CD4-positive, alpha-beta T cell treated with Interleukin-15 for 4 hours (primary cell): ENCODE measurements around the gene THAP12.
A peak's percentile ranks its signal among the peaks of the same experiment; 100 is the strongest.
"Not testable (repeated sequence)": the region's sequence is repeated elsewhere in the genome, so short reads cannot be mapped to it uniquely, and the experiment has no call there.

ENCODE experiments used
- DNase-seq: peaks from one replicate; pipeline ENCODE4 v3.0.0-alpha.2; 2020; ENCODE audit warnings: low spot score

THAP12 gene

GRCh38 chr11:76325185-76325584 is 55.7 kb downstream of the THAP12 start:
- no peak for DNase-seq

GRCh38 chr11:76323804-76324203 is 57.1 kb downstream of the THAP12 start:
- no peak for DNase-seq

- DNase-seq: not testable (repeated sequence)
Measured at GRCh38 chr11:76323375-76323774, 57.6 kb downstream of the THAP12 start.

DNA sequence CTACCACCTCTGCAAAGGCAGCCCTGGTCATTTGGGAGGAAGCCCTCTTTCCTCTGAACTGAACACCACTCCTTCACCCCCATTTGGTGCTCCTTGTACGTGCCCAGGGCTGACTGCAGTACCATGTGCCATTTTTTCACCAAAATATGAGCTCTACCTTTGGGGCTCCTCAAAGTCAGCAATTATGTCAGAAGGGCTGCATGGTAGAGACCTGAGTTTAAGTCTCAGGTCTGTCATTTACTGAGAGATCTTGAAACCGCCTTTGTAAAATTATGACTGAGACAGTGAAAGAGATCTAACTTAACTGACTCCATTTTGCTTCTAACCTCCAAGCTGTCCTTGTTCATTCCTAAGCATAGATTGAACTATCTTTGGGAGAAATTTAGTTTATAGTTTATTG is 58.0 kb downstream of the THAP12 start:
- DNase-seq: no peak

GRCh38 chr11:76322540-76322939 is 58.4 kb downstream of the THAP12 start:
- peak; percentile 4 for DNase-seq

- DNase-seq: no peak
Measured at GRCh38 chr11:76321820-76322524, 59.0 kb downstream of the THAP12 start.

DNA sequence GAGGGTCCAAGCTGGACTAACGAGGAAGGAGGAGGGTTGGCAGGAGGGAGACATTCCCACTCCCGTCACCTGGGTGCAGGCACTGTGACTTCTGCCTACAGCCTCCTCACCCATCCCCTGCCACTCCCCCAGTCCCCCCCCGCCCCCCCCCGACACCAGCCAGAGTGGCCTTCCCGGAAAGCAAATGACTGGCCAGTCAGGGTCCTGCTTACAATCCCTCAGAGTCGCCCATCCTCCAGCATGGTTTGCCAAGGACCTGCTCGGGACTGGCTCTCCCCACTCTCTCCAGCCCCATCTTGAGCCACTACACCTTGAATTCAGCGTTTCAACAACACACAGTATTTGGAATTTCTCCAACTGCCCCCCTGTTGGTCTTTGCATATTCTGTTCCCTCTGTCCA is 59.6 kb downstream of the THAP12 start:
- no peak for DNase-seq

GRCh38 chr11:76320929-76321328 is 60.0 kb downstream of the THAP12 start:
- no peak for DNase-seq

- not testable (repeated sequence) for DNase-seq
Measured at GRCh38 chr11:76319798-76320197, 61.1 kb downstream of the THAP12 start.

DNA sequence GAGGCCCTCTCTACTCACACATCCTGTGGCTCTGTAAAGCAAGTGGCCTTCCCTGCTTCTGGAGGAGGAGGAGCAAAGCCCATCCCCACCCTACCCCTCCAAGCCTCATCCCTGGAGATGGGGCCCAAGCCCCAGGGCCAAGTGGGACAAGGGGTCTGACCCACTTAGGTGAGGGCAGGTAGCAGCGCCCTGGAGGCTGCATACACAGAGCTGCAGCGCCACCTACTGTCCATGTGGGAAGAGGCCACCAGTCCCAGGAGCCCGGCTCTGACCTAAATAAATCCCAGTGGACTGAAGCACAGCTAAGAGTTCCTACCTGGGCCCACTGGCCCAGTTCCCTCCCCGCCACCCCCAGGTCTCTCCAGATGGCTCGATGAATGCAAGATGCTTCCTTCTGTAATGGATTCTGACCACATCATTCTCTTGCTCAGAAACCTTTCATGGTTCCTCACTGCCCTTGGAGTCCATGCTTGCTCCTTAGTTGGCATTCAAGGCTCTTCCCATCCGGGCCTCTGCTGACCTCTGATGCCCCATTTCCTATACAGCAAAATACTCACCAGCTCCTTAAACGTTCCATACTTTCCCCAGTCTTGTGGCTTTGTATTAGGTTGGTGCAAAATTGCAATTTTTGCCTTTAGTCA is 62.1 kb downstream of the THAP12 start:
- DNase-seq: peak; percentile 82

DNA sequence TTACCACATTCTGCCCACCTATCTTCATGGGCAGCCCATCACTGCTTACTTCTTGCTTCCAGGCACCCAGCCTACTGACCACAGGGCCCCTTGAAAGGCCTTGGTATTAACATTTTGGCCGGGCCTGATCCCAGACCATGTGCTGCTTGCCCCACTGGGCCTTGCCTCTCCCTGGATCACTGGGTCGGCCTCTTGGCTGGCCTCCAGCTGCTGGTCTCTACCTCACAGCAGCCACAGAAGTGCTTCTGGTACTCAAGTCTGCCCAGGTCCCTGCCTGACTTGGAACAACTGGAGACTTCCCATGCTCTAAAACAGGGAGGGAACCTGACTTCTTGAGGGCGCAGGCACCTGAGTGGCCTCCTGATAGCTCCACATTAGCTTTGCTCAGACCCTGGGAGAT is 63.6 kb downstream of the THAP12 start:
- no peak for DNase-seq

DNA sequence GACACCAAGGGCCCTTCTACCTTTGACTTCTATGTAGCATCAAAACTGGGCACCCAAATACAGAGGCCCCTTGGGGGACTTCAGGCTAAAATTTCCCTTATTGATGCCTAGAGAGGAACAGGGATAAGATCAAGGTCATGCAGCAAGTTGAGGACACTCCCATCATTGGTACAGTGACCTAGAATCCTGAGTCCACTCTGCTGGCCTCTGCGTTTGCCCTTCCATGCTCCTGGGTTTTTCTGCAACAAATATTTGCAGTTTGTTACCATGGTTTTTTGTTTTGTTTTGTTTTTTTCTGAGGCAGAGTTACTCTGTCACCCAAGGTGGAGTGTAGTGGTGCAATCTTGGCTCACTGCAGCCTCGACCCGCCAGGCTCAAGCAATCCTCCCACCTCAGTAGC is 64.2 kb downstream of the THAP12 start:
- DNase-seq: no peak

DNA sequence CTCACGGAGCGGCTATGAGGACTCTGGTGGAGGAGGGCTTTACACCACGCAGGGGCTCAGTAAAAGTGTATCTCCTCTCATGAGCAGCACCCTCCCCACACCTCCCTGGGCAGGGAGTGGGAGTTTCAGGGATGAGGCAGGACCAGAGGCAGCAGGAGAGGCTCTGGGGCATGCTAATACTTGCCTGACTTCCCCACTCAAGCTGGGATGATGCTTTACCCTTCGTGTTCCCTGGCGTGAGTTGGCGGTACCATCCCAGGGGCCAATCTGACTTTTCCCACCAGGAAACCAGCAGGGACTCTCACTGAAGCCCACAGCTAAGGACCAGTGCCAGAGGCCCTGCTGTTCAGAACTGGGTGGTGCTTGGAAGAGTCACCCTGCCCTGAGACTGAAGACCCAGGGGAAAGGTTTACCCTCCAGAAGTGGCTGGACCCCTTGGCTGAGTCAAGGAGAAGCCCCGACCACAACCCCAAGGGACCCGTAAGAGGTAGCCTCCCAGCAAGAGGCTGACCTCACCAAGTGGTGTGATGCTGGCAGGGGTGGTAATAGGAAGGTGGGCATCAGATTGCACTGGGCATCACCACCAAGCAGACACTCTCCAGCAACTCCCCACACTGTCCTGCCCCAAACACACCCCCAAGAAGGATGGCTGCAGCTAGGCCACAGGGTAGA is 65.6 kb downstream of the THAP12 start:
- no peak for DNase-seq

DNA sequence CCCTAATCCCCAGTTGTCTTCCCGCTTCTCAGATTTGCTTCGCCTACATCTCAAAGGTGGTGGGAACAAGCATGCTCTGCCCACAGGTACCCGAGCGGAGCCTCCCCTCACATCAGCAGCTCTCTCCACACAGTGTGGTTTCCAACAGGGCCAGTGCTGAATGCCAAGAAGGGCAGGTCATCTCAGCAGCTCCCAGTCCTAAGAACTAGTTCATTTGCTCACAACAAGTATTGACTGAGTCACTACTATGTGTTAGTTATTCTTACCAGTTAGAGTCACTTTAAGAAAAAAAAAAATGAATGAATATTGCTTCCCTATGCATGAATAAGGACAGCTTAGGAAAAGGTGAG is 66.2 kb downstream of the THAP12 start:
- DNase-seq: no peak

DNA sequence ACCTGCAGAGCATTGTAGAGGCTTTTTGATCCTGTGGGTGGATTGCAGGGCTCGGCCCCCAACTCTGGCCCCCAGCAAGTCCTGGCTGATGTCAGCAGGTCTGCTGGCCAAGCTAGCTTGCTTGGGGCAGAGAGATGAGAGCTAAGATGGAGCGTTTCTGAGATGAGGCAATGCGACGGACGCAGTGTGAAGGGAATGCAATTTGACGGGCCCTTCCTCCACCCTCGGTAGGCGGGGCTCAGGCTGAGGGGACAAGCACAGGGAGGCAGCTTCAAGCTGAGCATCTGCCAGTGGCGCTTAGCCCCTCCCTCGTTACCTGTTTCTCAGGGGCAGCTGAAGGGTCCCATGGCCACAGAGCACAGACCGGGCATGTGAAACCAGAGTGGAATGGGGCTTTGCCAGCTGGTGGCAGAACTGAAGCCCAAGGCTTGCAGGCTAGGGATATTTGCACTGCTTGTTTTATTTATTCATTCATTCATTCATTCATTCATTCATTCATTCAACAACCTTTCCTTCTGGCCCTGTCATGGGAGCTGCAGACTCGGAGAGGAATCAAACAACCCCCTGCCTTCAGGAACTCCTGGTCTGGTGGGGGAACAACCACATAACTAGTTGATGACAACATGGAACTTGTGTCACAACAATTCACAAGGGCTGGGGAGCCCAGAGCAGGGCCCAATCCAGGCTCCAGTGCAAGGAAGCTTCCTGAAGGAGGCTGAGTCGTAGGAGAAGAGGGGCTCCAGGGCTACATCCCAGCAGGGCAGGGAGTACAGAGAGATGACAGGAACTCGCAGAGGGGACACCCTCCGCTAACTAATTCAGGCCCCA is 66.8 kb downstream of the THAP12 start:
- no peak for DNase-seq

- DNase-seq: no peak
Measured at GRCh38 chr11:76313271-76313670, 67.7 kb downstream of the THAP12 start.

DNA sequence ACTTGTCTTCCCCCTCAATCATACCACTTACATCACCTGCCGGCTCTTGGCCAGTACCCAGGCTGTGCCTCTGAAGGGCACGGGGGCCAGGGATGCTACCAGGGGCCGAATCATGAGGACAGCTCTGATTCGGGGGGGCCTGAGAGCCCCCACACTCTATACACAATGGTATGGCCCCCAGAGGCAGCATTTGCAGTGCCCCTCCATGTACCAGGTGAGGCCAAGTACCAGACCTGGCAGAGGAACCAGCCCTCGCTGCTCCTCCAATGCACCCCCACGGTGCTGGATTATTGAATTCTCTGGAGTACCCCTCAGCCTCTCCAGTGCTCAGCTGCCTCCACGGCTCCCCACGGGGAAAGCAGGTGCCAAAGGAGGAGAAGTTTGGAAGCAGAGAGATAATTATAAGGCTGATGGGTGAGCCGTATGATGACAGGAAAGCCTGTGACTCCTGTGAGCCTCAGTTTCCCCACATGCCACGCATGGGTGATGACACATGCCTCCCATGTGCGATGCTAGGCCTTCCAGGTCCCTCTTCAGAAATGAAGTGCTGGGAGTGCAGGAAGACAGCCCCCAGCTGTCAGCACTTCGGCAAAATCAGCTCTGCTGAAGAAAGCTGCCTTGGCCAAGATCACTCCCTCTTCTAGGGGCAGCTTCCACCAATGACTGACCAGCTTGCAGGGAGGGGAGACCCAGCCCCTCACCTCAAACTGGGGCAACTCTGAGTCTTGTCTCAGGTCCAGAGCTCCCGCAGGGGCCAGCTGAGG is 69.9 kb downstream of the THAP12 start:
- no peak for DNase-seq

DNA sequence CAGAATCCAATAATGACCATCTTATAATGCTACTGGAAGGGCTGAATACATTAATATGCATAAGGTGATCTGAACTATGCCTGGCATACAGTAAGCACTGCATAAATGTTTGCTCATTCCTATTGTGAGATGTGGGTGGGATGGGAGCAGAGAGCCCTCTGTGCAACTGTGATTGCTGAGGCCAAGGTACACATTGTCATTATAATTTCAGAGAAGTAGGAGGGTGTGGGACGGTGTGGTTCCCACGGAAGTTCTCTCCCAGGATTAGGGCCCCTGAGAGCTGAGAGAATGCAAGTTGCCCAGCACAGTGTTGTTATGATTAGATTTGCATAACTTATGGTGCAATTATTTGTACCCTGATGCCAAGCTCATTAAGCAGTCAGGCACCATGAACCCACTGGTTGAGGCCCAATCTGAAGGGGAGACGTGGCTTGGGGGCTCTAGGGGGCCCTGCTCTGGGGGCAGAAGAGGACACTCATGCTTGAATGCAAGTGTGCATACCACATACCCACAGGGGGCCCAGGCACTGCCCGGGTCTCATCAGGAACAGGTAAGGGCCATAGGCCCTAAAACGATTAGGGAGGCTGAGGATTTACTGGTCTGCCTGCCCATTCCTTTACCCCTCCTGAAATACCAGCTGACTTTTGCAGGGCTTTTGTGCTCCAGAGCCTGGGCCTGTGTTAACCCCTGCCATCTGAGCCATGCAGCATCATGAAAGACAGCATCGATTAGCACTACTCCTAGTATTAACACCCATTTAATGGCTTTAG is 72.8 kb downstream of the THAP12 start:
- DNase-seq: no peak

DNA sequence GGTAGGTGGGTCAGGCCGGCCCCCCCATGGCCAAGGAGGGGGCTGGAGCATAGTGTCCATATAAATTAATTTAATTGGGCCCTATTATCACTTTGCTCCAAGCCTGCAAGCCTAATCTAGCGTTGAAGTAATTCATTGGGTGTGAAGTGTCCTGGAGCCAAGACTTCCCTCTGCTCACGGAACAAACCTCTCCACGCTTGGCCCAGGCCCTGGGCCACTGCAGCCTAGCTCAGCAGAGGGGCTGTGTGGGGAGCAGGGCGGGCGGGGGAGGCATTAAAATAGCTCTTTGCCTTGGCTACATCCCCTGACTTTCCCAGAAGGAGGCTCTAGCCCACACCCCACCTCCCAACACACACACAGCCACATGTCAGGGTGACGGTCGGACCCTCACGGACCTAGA is 73.5 kb downstream of the THAP12 start:
- no peak for DNase-seq

DNA sequence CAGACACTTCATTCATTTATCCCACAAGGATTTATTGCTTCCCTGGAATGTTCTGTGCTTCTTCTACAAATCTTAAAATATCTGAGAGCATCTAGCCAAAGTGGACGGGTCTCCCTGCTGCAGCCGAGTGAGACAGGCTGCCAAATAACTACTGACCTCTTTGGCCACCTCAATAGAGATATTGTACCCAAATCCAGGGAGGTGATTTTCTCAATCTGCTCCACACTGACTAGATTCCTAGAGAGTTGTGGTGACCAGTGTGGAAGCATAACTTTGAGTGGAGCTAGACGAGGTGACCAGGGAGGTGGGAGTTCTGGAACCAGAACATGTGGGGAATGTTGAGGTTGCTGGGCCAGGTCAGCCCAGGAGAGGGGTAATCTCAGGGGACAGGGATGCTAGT is 77.5 kb downstream of the THAP12 start:
- DNase-seq: no peak

GRCh38 chr11:76302996-76303395 is 77.9 kb downstream of the THAP12 start:
- DNase-seq: no peak
